ENCODE results near the gene USP53. TPM values are rescaled to one million over a fixed set of nuclear protein-coding genes. Genes with fewer than 3 reads are reported as not detected.

The USP53 gene
- total RNA-seq, 2 donors from 2014 or later: 11.3 to 12.6 TPM

DNA sequence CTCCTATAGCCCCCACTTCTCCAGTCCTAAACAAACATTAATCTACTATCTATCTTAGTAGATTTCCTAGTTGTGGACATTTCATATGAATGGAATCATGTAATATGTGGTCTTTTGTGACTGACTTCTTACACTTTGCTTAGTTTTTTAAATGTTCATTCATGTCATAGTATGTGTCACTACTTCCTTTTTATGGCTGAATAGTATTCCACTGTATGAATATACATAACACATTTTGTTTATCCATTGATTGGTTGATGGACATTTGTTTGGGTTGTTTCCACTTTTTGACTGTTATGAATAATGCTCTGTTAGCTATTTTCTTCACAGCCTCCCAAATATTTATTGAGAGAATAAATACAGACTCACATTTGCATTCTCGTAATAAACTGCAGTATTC is 19.8 kb downstream of the USP53 start:
- DNase-seq (no peak), ATAC-seq (replicated peaks in 1 of 2) (no peak)
- Mint-ChIP-seq H3K27ac (peak overlapping the region; percentile 15), H3K4me3 (no peak overlapping the region), H3K4me1 (ENCODE audit: low read depth) (peaks cover 54% of the 10 kb centered on the region), H3K36me3 (ENCODE audit: insufficient read depth in 2 of 2) (peaks cover 2 to 8% of the 10 kb centered on the region in 2 donors), H3K27me3 (ENCODE audit: low read depth) (no peaks in the 10 kb centered on the region), H3K9me3 (no peaks in the 10 kb centered on the region)

GRCh38 chr4:119233191-119233590 is 20.7 kb downstream of the USP53 start:
- no peak for ATAC-seq (replicated peaks in 1 of 2)
- Mint-ChIP-seq H3K4me1 (ENCODE audit: low read depth) (peaks cover 53% of the 10 kb centered on the region), H3K27ac (peak overlapping the region; percentile 43)

GRCh38 chr4:119233750-119234149 is 21.2 kb downstream of the USP53 start:
- no peaks in the 10 kb centered on the region for H3K9me3 Mint-ChIP-seq
- H3K36me3 Mint-ChIP-seq (ENCODE audit: insufficient read depth in 2 of 2): peaks cover 5 to 8% of the 10 kb centered on the region in 2 donors
- DNase-seq (no peak), ATAC-seq (replicated peaks in 1 of 2) (no peak)
- H3K27ac Mint-ChIP-seq: peak overlapping the region; percentile 43
- peak overlapping the region; percentile 48 to 90 for H3K4me3 Mint-ChIP-seq
- H3K4me1 Mint-ChIP-seq (ENCODE audit: low read depth): peaks cover 53% of the 10 kb centered on the region
- H3K27me3 Mint-ChIP-seq (ENCODE audit: low read depth): no peaks in the 10 kb centered on the region

More at GRCh38 chr4:119233191-119233590, 20.7 kb downstream of the USP53 start:
- H3K9me3 Mint-ChIP-seq: no peaks in the 10 kb centered on the region
- no peaks in the 10 kb centered on the region for H3K27me3 Mint-ChIP-seq (ENCODE audit: low read depth)
- H3K4me3 Mint-ChIP-seq: peak overlapping the region in 1 of 2 donors; percentile 90
- DNase-seq: no peak
- peaks cover 2 to 8% of the 10 kb centered on the region in 2 donors for H3K36me3 Mint-ChIP-seq (ENCODE audit: insufficient read depth in 2 of 2)

DNA sequence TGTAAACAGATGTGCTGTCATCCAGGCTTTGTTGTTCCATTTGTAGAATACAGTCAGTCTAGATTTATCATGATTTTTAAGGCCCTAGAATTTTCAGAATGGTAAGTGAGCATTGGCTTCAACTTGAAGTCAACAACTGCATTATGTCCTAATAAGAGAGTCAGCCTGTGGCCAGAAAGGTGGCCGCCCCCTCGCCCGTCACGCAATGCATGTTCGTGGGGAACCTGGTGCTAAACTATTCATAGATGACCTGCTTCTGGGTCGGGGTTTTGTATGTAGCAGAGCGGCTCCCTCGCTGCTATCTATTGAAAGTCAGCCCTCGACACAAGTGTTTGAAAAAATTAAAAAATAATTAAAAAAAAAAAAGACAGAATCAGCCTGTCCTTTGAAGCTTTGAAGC is 24.7 kb downstream of the USP53 start:
- no peak for ATAC-seq (replicated peaks in 1 of 2)

DNA sequence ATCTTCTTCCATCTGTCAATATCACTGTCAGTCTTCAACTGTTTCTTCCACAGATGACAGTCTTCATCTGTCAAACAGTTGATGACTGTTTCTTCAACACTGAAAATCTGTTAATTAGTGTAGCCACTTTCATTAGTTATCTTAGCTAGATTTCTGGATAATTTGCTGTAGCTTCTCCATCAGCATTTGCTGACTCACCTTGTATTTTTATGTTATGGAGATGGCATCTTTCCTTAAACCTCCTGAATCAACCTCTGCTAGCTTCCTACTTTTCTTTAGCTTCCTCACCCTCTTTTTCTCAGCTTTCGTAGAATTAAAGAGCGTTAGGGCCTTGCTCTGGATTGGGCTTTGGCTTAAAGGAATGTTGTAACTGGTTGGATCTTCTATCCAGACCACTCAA is 25.1 kb downstream of the USP53 start:
- no peak for DNase-seq
- peak overlapping the region; percentile 41 to 79 for H3K4me3 Mint-ChIP-seq
- peaks cover 5 to 7% of the 10 kb centered on the region in 2 donors for H3K36me3 Mint-ChIP-seq (ENCODE audit: insufficient read depth in 2 of 2)

More for the DNA sequence above, 24.7 kb downstream of the USP53 start:
- Mint-ChIP-seq H3K27ac (no peak overlapping the region), H3K27me3 (ENCODE audit: low read depth) (no peaks in the 10 kb centered on the region), H3K36me3 (ENCODE audit: insufficient read depth in 2 of 2) (peaks cover 5 to 7% of the 10 kb centered on the region in 2 donors), H3K9me3 (no peaks in the 10 kb centered on the region), H3K4me1 (ENCODE audit: low read depth) (peaks cover 54% of the 10 kb centered on the region), H3K4me3 (no peak overlapping the region)
- peak in 1 of 2 donors; percentile 6 for DNase-seq

DNA sequence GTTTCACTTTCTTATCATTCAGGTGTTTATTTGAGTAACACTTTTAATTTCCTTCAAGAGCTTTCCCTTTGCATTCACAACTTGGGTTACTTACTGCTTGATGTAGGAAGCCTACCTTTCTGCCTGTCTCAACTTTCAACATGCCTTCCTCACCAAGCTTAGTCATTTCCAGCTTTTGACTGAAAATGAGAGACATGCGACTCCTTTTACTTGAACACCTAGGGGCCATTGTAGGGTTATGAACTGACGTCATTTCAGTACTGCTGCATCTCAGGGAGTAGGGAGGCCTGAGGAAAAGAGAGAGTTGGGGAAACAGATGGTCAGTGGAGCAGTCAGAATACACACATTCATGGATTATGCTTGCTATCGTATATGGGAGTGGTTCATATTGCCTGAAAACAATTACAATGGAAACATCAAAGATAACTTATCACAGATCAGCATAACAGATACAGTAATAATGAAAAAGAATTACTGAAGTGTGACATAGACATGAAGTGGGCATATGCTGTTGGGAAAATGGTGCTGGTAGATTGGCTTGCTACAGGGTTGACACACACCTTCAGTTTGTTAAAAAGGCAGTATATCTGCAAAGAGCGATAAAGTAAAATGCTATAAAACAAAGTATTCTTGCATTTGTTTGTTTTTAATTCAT is 25.7 kb downstream of the USP53 start:
- Mint-ChIP-seq H3K9me3 (no peaks in the 10 kb centered on the region), H3K36me3 (ENCODE audit: insufficient read depth in 2 of 2) (peaks cover 5% of the 10 kb centered on the region in 2 donors), H3K4me3 (peak overlapping the region; percentile 41 to 79), H3K4me1 (ENCODE audit: low read depth) (peaks cover 48% of the 10 kb centered on the region), H3K27me3 (ENCODE audit: low read depth) (no peaks in the 10 kb centered on the region), H3K27ac (peak overlapping the region; percentile 62)
- DNase-seq (peak; percentile 59 to 67), ATAC-seq (replicated peaks in 1 of 2) (peak; percentile 92 to 95)

More for the DNA sequence above, 25.1 kb downstream of the USP53 start:
- H3K9me3 Mint-ChIP-seq: no peaks in the 10 kb centered on the region
- ATAC-seq (replicated peaks in 1 of 2): no peak
- peaks cover 53% of the 10 kb centered on the region for H3K4me1 Mint-ChIP-seq (ENCODE audit: low read depth)
- peak overlapping the region; percentile 62 for H3K27ac Mint-ChIP-seq
- no peaks in the 10 kb centered on the region for H3K27me3 Mint-ChIP-seq (ENCODE audit: low read depth)

GRCh38 chr4:119240128-119240527 is 27.6 kb downstream of the USP53 start:
- Mint-ChIP-seq H3K36me3 (ENCODE audit: insufficient read depth in 2 of 2) (peaks cover 5% of the 10 kb centered on the region in 2 donors), H3K27me3 (ENCODE audit: low read depth) (no peaks in the 10 kb centered on the region), H3K4me3 (no peak overlapping the region), H3K27ac (no peak overlapping the region), H3K4me1 (ENCODE audit: low read depth) (peaks cover 34% of the 10 kb centered on the region), H3K9me3 (no peaks in the 10 kb centered on the region)
- DNase-seq (no peak), ATAC-seq (replicated peaks in 1 of 2) (no peak)

DNA sequence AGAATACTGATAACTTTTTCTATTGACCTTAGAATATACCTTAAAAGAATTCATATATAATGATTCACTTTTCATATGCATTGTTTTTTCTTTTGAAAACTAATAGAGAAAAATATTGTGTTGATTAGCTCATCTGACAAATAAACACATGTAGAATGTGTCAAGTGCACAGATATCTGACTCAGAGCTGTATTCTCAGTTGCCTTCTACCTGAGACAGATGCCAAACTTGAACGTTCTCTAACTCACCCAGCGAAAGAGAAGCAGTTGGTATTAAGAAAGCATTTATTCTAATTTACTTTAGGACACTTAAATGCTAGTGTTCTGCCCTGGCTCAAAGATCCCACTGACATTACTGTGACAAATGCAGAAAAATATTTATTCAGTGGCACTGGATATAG is 28.1 kb downstream of the USP53 start:
- no peaks in the 10 kb centered on the region for H3K27me3 Mint-ChIP-seq (ENCODE audit: low read depth)
- peaks cover 4% of the 10 kb centered on the region in 2 donors for H3K36me3 Mint-ChIP-seq (ENCODE audit: insufficient read depth in 2 of 2)
- DNase-seq (no peak), ATAC-seq (replicated peaks in 1 of 2) (no peak)
- H3K4me1 Mint-ChIP-seq (ENCODE audit: low read depth): peaks cover 29% of the 10 kb centered on the region
- no peaks in the 10 kb centered on the region for H3K9me3 Mint-ChIP-seq
- no peak overlapping the region for H3K4me3 Mint-ChIP-seq
- H3K27ac Mint-ChIP-seq: no peak overlapping the region

- DNase-seq: no peak
- Mint-ChIP-seq H3K27ac (no peak overlapping the region), H3K36me3 (ENCODE audit: insufficient read depth in 2 of 2) (peaks cover 3 to 7% of the 10 kb centered on the region in 2 donors), H3K9me3 (no peaks in the 10 kb centered on the region), H3K27me3 (ENCODE audit: low read depth) (no peaks in the 10 kb centered on the region), H3K4me1 (ENCODE audit: low read depth) (peaks cover 14% of the 10 kb centered on the region), H3K4me3 (no peak overlapping the region)
- ATAC-seq (replicated peaks in 1 of 2): no peak
Measured at GRCh38 chr4:119242417-119242816, 29.9 kb downstream of the USP53 start.

GRCh38 chr4:119243868-119244267 is 31.4 kb downstream of the USP53 start:
- H3K27me3 Mint-ChIP-seq (ENCODE audit: low read depth): no peaks in the 10 kb centered on the region
- H3K4me3 Mint-ChIP-seq: no peak overlapping the region
- no peaks in the 10 kb centered on the region for H3K4me1 Mint-ChIP-seq (ENCODE audit: low read depth)
- H3K9me3 Mint-ChIP-seq: no peaks in the 10 kb centered on the region
- H3K27ac Mint-ChIP-seq: no peak overlapping the region
- DNase-seq (no peak), ATAC-seq (replicated peaks in 1 of 2) (no peak)
- peaks cover 3 to 4% of the 10 kb centered on the region in 2 donors for H3K36me3 Mint-ChIP-seq (ENCODE audit: insufficient read depth in 2 of 2)

DNA sequence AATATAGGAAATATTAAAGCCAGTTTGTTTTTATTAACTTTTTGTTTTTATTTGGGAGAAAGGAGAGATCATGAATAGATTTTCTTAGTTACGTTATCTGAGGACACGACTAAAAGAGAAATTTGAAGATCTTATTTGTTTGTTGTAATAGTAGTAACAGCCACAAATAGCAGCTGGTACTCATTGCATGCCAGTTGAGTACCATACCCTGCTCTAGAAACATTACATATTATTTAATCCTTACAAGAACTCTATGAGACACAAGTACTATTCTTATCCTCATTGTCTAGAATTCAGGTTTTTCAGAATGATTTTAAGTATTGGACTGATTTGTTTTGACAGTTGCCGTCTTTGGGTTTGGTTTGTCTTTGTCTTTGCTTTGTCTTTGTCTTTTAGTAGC is 31.8 kb downstream of the USP53 start:
- Mint-ChIP-seq H3K4me1 (ENCODE audit: low read depth) (no peaks in the 10 kb centered on the region), H3K36me3 (ENCODE audit: insufficient read depth in 2 of 2) (peaks cover 3 to 4% of the 10 kb centered on the region in 2 donors), H3K27me3 (ENCODE audit: low read depth) (no peaks in the 10 kb centered on the region), H3K27ac (no peak overlapping the region), H3K4me3 (no peak overlapping the region), H3K9me3 (no peaks in the 10 kb centered on the region)
- ATAC-seq (replicated peaks in 1 of 2) (no peak), DNase-seq (no peak)

GRCh38 chr4:119244832-119245231 is 32.3 kb downstream of the USP53 start:
- no peak for ATAC-seq (replicated peaks in 1 of 2)
- no peak for DNase-seq
- no peaks in the 10 kb centered on the region for H3K27me3 Mint-ChIP-seq (ENCODE audit: low read depth)
- no peaks in the 10 kb centered on the region for H3K9me3 Mint-ChIP-seq
- H3K4me1 Mint-ChIP-seq (ENCODE audit: low read depth): no peaks in the 10 kb centered on the region
- no peak overlapping the region for H3K4me3 Mint-ChIP-seq
- peaks cover 2 to 4% of the 10 kb centered on the region in 2 donors for H3K36me3 Mint-ChIP-seq (ENCODE audit: insufficient read depth in 2 of 2)
- H3K27ac Mint-ChIP-seq: peak overlapping the region; percentile 10

GRCh38 chr4:119246177-119246733 is 33.7 kb downstream of the USP53 start:
- Mint-ChIP-seq H3K9me3 (peaks cover 0 to 2% of the 10 kb centered on the region in 2 donors), H3K36me3 (ENCODE audit: insufficient read depth in 2 of 2) (peaks cover 7 to 11% of the 10 kb centered on the region in 2 donors), H3K27ac (no peak overlapping the region), H3K27me3 (ENCODE audit: low read depth) (no peaks in the 10 kb centered on the region), H3K4me1 (ENCODE audit: low read depth) (no peaks in the 10 kb centered on the region), H3K4me3 (no peak overlapping the region)
- DNase-seq (no peak), ATAC-seq (replicated peaks in 1 of 2) (no peak)
